ENCODE measurements around the gene MTTP.
"Not testable (repeated sequence)": the region's sequence is repeated elsewhere in the genome, so short reads cannot be mapped to it uniquely, and the experiment has no call there.

Gene MTTP

DNA sequence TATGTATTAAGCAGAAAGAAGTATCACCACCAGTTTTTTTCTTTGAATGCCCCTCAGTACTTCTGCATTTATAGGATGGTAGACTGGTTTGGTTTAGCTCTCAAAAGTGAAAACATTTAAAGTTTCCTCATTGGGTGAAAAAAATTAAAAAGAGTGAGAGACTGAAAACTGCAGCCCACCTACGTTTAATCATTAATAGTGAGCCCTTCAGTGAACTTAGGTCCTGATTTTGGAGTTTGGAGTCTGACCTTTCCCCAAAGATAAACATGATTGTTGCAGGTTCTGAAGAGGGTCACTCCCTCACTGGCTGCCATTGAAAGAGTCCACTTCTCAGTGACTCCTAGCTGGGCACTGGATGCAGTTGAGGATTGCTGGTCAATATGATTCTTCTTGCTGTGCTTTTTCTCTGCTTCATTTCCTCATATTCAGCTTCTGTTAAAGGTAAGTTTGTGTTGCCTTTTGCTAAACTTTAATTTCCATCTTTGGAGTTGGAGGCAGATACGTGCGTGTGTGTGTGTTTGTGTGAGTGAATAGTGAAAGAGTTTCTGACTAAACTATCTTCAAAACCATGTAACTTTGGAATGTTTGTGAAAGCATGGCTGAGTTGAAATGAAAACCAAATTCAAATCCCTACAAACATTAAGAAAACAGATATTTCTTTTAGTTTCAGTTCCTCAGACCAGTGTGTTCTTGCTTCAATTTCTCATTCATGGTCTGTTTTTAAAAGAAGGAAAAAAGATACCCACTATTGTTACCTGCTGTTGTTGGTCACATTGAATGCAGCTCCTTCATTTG, at the start of gene MTTP:
Gene MTTP, plus strand, starts transcription at position 295 of the 795 bp plus-strand sequence. Its CDS starts 86 bp downstream, at position 381.
- ATAC-seq (no peak), DNase-seq (ENCODE audit: low spot score in 2 of 2) (no peak)
- H3K27ac Mint-ChIP-seq, result no peak within 1 kb of the TSS
- H3K4me3 Mint-ChIP-seq, result no peak within 1 kb of the TSS
- no peaks in the 10 kb centered on the region for H3K36me3 Mint-ChIP-seq
- H3K9me3 Mint-ChIP-seq, result no peaks in the 10 kb centered on the region
- H3K4me1 Mint-ChIP-seq, result no peaks in the 10 kb centered on the region

- Mint-ChIP-seq H3K4me1 (no peaks in the 10 kb centered on the region), H3K4me3 (no peak overlapping the region), H3K9me3 (no peaks in the 10 kb centered on the region), H3K27ac (no peak overlapping the region), H3K36me3 (no peaks in the 10 kb centered on the region)
- DNase-seq (ENCODE audit: low spot score in 2 of 2) (no peak), ATAC-seq (no peak)
Measured at GRCh38 chr4:99529228-99529627, 45.4 kb upstream of the MTTP start.

GRCh38 chr4:99529956-99530355, 44.7 kb upstream of the MTTP start:
- Mint-ChIP-seq H3K9me3 (no peaks in the 10 kb centered on the region), H3K36me3 (no peaks in the 10 kb centered on the region), H3K4me1 (no peaks in the 10 kb centered on the region), H3K4me3 (no peak overlapping the region), H3K27ac (no peak overlapping the region)
- ATAC-seq (no peak), DNase-seq (ENCODE audit: low spot score in 2 of 2) (no peak)

DNA sequence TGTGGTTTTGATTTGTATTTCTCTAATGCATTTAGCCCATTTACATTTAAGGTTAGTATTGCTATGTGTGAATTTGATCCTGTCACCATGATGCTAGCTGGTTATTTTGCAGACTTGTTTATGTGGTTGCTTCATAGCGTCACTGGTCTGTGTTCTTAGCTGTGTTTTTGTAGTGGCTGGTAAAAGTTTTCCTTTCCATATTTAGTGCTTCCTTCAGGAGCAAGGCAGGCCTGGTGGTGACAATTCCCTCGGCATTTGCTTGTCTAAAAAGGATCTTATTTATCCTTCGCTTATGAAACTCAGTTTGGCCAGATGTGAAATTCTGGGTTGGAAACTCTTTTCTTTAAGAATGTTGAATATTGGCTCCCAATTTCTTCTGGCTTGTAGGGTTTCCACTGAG, 39.9 kb upstream of the MTTP start:
- not testable (repeated sequence) for H3K4me3 Mint-ChIP-seq; H3K36me3 Mint-ChIP-seq; H3K27ac Mint-ChIP-seq; H3K9me3 Mint-ChIP-seq; DNase-seq (ENCODE audit: low spot score in 2 of 2); H3K4me1 Mint-ChIP-seq; ATAC-seq

DNA sequence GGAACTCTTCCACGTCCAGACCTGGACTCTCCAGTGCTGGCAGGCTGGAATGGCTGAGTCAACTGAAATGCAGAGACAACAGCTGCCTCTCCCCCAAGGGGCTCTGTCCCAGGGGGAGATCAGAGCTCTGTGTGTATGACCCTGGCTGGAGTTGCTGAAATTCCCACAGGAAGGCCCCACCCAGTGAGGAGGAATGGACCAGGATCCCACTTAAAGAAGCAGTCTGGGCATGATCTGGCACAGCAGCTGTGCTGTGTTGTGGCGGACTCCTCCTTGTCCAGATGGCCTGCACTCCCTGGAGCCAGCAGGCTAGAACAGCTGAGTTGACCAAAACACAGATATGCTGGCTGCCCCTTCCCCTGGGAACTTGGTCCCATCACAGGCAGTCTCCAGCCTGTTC, 38.4 kb upstream of the MTTP start:
- ATAC-seq (no peak), DNase-seq (ENCODE audit: low spot score in 2 of 2) (no peak)
- Mint-ChIP-seq H3K36me3 (no peaks in the 10 kb centered on the region), H3K4me3 (no peak overlapping the region), H3K27ac (no peak overlapping the region), H3K9me3 (no peaks in the 10 kb centered on the region), H3K4me1 (no peaks in the 10 kb centered on the region)

DNA sequence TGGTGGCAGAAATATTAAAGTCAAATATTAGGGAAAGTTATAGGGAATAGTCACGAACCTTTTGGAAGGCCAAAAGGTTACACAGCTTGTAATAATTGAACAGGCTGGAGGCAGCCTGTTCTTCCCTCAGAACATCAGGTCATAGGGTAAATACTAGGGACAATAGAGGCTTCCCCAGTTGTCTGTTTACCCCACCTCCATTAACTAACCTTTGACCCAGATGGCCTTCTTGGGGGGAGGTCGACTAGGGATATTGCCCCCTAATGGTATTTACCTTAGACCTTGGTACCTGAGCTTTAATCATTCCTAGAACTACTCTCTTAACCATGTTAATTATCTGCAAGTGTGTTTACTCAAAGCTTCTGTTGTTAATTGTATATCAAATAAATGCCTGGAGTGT, 37.8 kb upstream of the MTTP start:
- H3K27ac Mint-ChIP-seq, result no peak overlapping the region
- DNase-seq (ENCODE audit: low spot score in 2 of 2) (no peak), ATAC-seq (no peak)
- no peaks in the 10 kb centered on the region for H3K36me3 Mint-ChIP-seq
- no peaks in the 10 kb centered on the region for H3K4me1 Mint-ChIP-seq
- H3K4me3 Mint-ChIP-seq, result no peak overlapping the region
- H3K9me3 Mint-ChIP-seq, result no peaks in the 10 kb centered on the region

- Mint-ChIP-seq H3K9me3 (no peaks in the 10 kb centered on the region), H3K27ac (no peak overlapping the region), H3K4me1 (no peaks in the 10 kb centered on the region), H3K36me3 (no peaks in the 10 kb centered on the region), H3K4me3 (no peak overlapping the region)
- DNase-seq (ENCODE audit: low spot score in 2 of 2) (no peak), ATAC-seq (no peak)
Measured at GRCh38 chr4:99537674-99538073, 37.0 kb upstream of the MTTP start.

- no peaks in the 10 kb centered on the region for H3K4me1 Mint-ChIP-seq
- no peak overlapping the region for H3K4me3 Mint-ChIP-seq
- no peak overlapping the region for H3K27ac Mint-ChIP-seq
- H3K9me3 Mint-ChIP-seq, result peaks cover 6% of the 10 kb centered on the region
- no peaks in the 10 kb centered on the region for H3K36me3 Mint-ChIP-seq
- no peak for ATAC-seq
- DNase-seq (ENCODE audit: low spot score in 2 of 2), result no peak
Measured at GRCh38 chr4:99540277-99540939, 34.2 kb upstream of the MTTP start.

DNA sequence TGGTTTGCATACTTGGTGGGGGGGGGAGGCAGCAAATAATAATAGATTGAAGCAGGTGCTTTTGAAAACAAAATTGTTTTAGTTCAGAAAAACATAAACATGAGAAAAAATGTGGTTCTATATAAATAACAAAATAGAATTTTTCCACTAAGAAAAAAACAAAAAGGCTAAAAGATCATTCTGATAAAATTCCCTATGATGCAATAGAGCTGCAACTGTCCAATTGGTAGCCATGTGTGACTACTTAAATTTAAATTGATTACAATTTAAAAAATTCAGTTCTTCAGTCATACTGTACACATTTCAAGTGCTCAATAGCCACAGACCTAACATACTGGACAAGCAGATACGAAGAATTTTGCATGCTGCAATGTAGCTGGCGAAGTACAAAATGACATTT, 21.8 kb upstream of the MTTP start:
- no peak overlapping the region for H3K27ac Mint-ChIP-seq
- ATAC-seq, result no peak
- H3K36me3 Mint-ChIP-seq, result peaks cover 6% of the 10 kb centered on the region
- no peak overlapping the region for H3K4me3 Mint-ChIP-seq
- no peak for DNase-seq (ENCODE audit: low spot score in 2 of 2)
- H3K9me3 Mint-ChIP-seq, result no peaks in the 10 kb centered on the region
- H3K4me1 Mint-ChIP-seq, result no peaks in the 10 kb centered on the region

- Mint-ChIP-seq H3K9me3 (no peaks in the 10 kb centered on the region), H3K27ac (peak within 1 kb of the TSS; percentile 97), H3K4me3 (peak within 1 kb of the TSS; percentile 89), H3K4me1 (no peaks in the 10 kb centered on the region), H3K36me3 (peaks cover 15% of the 10 kb centered on the region)
- peak; percentile 79 to 96 for DNase-seq (ENCODE audit: low spot score in 2 of 2)
- ATAC-seq, result peak; percentile 97
Measured at GRCh38 chr4:99563310-99564186, 11.1 kb upstream of the MTTP start, which contains the start of gene TRMT10A. Gene TRMT10A (minus strand): TSS chr4:99564039. CDS start chr4:99559338, 4,701 bp downstream.

GRCh38 chr4:99564921-99565320, 9.7 kb upstream of the MTTP start:
- Mint-ChIP-seq H3K36me3 (peaks cover 15% of the 10 kb centered on the region), H3K9me3 (no peaks in the 10 kb centered on the region), H3K4me3 (no peak overlapping the region), H3K4me1 (no peaks in the 10 kb centered on the region), H3K27ac (no peak overlapping the region)
- DNase-seq (ENCODE audit: low spot score in 2 of 2), result no peak
- no peak for ATAC-seq

DNA sequence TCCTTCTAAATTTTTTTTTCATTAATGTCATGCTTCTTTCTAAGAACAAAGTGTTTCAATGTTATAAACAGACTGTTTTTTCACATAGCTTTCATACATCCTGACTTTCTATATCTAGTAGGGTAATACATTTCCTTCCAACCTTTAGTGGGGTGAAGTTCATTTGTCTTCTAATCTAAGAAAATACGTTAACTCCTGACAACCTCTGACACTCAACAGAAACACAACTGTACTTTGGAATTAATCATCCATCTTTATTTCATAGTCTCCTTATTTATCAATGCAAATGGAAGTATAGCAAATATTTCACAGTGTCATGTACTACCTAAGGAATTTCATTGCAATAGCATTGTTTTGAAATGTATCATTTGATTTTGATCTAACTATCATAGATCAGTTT, 2.7 kb upstream of the MTTP start:
- no peak for ATAC-seq
- no peak overlapping the region for H3K4me3 Mint-ChIP-seq
- DNase-seq (ENCODE audit: low spot score in 2 of 2), result no peak
- no peaks in the 10 kb centered on the region for H3K4me1 Mint-ChIP-seq
- H3K9me3 Mint-ChIP-seq, result no peaks in the 10 kb centered on the region
- H3K27ac Mint-ChIP-seq, result no peak overlapping the region
- no peaks in the 10 kb centered on the region for H3K36me3 Mint-ChIP-seq

DNA sequence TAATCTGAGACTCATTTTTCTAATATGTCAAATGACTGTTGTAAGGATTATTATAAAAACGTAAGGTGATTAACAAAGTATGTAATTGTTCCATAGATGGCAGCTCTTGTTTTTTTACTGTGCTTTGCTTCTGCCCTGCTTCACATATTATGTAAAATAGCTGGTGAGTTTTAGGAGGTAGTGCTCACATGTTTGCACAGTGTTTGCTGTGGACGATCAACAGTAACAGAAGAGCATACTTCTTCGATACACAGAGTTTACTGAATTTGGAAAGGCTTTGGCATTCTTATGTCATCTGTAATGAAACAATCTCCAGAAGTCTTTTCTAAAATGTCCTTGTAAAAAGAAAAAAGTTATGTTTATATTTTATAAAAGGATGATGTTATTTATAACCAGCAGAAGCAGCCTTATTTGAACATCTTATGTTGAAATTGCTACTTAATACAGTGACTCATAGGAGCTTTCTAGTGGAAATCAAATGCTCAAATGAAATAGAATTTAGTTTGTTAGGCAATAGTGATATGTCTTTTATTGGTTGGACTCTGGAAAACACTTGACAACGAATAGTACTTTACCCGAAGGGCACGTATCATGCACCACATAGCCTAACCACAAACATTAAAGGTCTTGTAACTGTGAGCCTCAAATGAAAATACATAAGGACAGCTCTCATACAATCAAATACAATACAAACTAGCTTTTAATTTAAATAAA, 1.9 kb upstream of the MTTP start:
- ATAC-seq (no peak), DNase-seq (ENCODE audit: low spot score in 2 of 2) (no peak)
- Mint-ChIP-seq H3K4me3 (no peak overlapping the region), H3K4me1 (no peaks in the 10 kb centered on the region), H3K27ac (no peak overlapping the region), H3K9me3 (no peaks in the 10 kb centered on the region), H3K36me3 (no peaks in the 10 kb centered on the region)

- DNase-seq (ENCODE audit: low spot score in 2 of 2) (no peak), ATAC-seq (no peak)
- Mint-ChIP-seq H3K4me3 (no peak overlapping the region), H3K27ac (no peak overlapping the region), H3K9me3 (no peaks in the 10 kb centered on the region), H3K36me3 (no peaks in the 10 kb centered on the region), H3K4me1 (no peaks in the 10 kb centered on the region)
Measured at GRCh38 chr4:99573735-99574368, 772 bp upstream of the MTTP start.
